ENCODE results near the gene AKAP6.

Gene AKAP6

DNA sequence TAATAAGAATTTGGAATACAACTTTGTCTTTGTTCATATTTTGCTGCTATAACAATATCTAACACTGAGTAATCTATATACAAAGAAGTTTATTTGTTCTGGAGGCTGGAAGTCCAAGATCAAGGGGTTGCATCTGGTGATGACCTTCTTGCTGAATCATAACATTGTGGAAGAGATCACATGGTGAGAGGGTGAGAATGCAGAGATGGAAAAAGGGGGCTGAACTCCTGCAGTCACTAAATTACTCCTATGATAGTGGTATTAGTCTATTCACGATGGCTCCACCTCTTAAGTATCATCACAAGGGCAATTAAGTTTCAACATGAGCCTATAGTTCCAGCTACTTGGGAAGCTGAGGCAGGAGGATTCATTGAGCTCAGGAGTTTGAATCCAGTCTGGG, 4.5 kb upstream of the AKAP6 start:
- peaks cover 2% of the 10 kb centered on the region for H3K9me3 Mint-ChIP-seq

DNA sequence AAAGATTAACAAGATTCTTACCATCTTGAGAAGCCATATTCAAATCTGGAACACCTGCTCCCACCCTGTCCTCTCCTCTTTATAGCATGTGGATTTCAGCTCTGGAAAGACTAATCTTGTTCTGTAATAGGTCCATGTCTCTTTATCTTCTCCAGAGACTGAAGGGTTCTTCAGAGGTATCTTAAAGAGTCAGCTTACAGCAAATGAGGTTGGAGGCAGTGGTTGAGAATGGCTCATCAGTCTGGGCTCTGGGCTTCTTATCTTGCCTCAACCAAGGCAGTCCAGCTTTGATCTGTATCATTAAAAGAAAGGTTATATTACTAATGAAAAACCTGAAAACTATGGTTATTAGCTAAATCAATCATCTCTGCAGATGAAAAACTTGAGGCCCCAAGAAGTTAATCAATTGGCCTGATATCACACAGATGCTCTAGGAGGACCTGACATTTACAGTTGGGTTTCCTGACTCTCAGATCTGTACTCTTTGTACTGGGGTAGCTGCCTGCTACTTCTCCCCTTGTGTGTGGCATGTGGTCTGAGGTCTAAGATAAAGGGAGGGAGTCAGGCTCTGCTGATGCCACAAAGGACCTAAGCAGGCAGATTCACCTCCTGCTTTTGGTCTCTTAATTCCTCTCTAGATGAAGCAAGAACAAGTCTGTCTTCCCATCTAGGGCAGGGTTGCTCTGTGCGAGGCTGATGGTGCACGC, 1.7 kb upstream of the AKAP6 start:
- H3K36me3 Mint-ChIP-seq: no peaks in the 10 kb centered on the region
- H3K27ac Mint-ChIP-seq: no peak overlapping the region
- no peak overlapping the region for H3K4me3 Mint-ChIP-seq
- ATAC-seq: peak; percentile 61
- peaks cover 2% of the 10 kb centered on the region for H3K9me3 Mint-ChIP-seq
- DNase-seq (ENCODE audit: low spot score in 2 of 2): no peak
- no peaks in the 10 kb centered on the region for H3K4me1 Mint-ChIP-seq

More for the DNA sequence above, 4.5 kb upstream of the AKAP6 start:
- DNase-seq (ENCODE audit: low spot score in 2 of 2) (no peak), ATAC-seq (no peak)
- Mint-ChIP-seq H3K4me3 (no peak overlapping the region), H3K4me1 (no peaks in the 10 kb centered on the region), H3K36me3 (no peaks in the 10 kb centered on the region), H3K27ac (no peak overlapping the region)

DNA sequence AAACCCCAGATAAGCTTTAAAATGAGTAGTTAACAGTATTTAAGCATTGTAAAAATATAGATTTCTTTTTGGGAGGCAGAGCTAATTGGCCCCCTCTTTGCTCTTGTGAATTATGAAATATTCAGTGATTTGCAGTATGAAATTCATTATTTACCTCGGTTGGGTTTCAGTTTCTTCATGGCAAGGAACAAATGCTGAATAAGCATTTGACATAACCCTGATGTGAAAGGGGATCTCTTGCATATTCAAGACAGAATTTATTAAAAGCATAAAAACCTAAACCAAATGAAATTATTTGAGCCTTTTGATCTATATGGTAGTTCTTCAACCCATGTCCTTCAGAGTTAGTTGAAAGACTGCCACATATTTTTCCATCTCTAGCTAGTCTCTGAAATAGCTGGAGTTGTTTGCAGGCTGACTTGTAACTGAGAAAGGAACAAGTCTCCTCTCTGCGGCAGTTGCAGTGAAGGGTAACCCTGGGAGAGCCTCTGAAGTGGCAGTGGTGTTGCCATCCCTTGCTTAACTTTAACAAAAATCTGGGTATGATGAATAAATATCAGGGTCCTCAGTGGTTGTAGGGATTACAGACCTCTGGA, 690 bp downstream of the AKAP6 start:
- Mint-ChIP-seq H3K27ac (no peak overlapping the region), H3K36me3 (no peaks in the 10 kb centered on the region), H3K4me3 (no peak overlapping the region), H3K9me3 (peaks cover 2% of the 10 kb centered on the region), H3K4me1 (no peaks in the 10 kb centered on the region)
- no peak for ATAC-seq
- DNase-seq (ENCODE audit: low spot score in 2 of 2): no peak

DNA sequence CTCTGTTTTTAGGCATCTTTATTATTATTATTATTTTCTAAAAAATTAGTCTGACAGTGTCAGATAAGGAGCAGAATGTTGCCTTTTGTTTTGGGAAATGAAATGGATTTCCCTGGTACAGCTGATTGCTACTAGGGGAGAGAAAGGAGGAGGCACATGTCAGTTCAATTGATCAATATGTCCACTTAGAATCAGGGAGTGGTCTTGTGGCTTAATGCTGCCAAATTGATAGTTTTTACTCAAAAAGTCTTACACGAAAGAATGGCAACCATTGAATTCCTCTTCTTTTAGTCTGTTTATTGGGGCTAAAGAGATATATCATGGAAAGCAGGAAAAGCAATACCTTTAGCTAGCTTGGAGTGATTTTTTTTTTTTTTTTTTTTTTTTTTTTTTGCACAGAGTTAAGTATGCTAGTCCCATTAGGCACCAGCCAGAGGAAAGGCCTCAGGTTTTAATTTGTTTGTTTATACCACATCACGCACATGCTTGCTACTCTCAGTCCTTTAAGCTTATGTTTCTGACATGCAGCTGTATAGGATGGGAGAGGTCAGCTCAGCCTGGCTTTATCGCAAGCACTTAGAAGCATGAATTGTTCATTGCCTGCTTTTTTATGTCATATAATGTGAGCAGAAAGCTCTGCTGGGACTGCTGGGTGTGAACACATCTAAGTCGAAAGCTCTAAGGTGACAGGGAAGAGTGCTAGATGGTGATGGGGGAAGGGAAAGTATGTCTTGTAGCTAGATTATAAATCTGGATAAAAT, 1.4 kb downstream of the AKAP6 start:
- ATAC-seq: no peak
- no peak for DNase-seq (ENCODE audit: low spot score in 2 of 2)
- Mint-ChIP-seq H3K9me3 (peaks cover 2% of the 10 kb centered on the region), H3K4me3 (no peak overlapping the region), H3K36me3 (no peaks in the 10 kb centered on the region), H3K4me1 (no peaks in the 10 kb centered on the region), H3K27ac (no peak overlapping the region)

DNA sequence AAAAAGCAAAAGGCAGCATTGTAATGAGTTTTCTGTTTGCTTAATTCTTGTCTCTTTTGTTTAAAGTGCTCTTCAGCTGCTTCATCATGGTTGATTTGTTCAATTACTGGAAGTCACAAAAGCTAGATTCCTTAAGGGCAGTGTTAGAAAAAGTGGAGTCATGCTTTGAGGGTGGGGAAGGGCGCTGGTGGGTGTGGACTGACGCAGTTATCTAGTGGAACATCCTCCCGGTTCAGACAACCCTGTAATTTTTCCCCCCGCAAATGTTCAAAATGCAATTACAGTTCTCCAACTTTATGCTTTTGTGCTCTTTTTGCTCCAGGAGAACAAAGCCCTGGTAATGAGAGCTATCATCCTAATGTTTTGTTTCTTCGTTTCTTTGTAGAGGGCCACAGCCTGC, 2.1 kb downstream of the AKAP6 start:
- Mint-ChIP-seq H3K9me3 (peaks cover 2% of the 10 kb centered on the region), H3K27ac (no peak overlapping the region), H3K4me3 (no peak overlapping the region), H3K4me1 (no peaks in the 10 kb centered on the region), H3K36me3 (no peaks in the 10 kb centered on the region)
- no peak for ATAC-seq
- no peak for DNase-seq (ENCODE audit: low spot score in 2 of 2)

DNA sequence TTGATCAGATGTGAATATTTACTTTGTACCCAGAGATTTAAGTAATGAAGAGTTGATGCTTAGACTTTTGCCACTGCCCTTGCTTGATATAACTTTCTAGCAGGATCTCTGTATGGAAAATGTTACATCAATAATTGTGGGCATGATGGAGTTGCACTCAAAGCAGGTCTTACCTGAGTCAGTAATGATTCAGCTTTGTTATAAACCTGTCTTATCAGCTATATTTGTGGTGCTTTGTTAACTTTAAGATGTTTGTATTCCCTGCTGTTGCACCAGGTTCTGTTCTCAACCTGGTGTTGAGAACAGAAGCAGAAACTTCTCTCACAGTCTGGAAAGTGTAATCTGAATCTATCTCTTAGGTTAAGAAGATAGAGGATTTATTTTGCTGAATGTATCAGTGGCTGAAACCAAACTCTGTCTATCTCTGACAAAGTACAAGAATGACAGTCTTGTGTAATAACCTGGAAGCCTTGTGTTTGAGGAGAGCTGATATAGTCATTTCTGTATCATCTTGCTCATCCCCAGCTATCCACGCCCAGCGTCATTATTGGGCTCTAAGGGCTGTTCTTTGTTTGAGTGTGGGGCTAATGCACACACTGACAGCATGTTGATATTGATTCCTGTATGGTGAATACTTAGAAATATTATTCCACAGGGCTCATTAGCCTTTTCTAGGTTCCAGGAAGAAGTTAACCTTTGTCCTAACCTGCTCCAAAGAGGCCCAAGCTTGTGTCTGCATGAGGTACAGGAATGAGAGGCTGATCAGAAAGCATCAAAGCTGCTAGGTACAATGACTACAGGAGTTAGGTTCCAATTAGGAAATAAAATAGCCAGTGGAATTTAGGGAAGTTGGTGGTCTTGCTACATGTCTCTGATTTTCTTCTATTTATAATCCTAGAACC, 3.6 kb downstream of the AKAP6 start:
- H3K9me3 Mint-ChIP-seq: no peaks in the 10 kb centered on the region
- no peaks in the 10 kb centered on the region for H3K36me3 Mint-ChIP-seq
- peak; percentile 88 for ATAC-seq
- H3K4me1 Mint-ChIP-seq: no peaks in the 10 kb centered on the region
- no peak overlapping the region for H3K4me3 Mint-ChIP-seq
- no peak overlapping the region for H3K27ac Mint-ChIP-seq
- DNase-seq (ENCODE audit: low spot score in 2 of 2): no peak

DNA sequence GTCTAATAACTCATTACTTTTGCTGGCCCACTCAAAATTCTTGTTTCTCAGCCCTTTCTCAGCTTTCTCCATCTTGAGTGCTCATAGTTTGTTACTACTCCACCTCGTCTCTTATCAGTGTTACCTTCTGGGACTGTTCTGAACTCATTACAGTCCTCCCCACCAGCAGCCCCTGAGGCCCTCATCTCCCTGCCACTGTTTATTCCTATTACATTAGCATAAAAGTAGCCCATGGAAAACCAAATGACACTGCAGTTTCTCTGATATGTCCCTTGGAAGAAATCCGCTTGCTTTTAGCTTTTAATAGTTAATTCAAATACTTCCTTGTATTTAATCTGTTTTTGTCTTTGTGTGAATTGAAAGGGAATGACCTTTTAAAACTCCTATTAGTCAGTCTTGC, 7.6 kb downstream of the AKAP6 start:
- ATAC-seq (no peak), DNase-seq (ENCODE audit: low spot score in 2 of 2) (no peak)
- no peak overlapping the region for H3K4me3 Mint-ChIP-seq
- no peaks in the 10 kb centered on the region for H3K4me1 Mint-ChIP-seq
- H3K36me3 Mint-ChIP-seq: no peaks in the 10 kb centered on the region
- H3K27ac Mint-ChIP-seq: no peak overlapping the region
- no peaks in the 10 kb centered on the region for H3K9me3 Mint-ChIP-seq

DNA sequence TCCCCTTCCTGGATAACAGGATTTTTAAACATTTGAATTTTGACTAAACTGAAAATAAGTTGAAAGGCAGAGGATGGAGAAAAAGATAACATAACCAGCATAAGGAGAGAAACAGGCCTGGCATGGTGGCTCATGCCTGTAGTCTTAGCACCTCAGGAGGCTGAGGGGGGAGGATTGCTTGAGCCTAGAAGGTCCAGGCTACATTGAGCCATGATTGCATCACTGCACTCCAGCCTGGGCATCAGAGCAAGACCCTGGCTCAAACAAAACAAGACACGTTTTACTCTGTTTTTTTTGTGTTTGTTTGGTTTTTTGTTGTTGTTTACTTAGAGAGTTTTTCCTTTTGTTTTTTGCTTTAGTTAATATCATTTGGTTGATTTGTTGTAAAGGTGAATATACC, 8.7 kb downstream of the AKAP6 start:
- no peak overlapping the region for H3K4me3 Mint-ChIP-seq
- H3K9me3 Mint-ChIP-seq: no peaks in the 10 kb centered on the region
- no peaks in the 10 kb centered on the region for H3K36me3 Mint-ChIP-seq
- no peak for DNase-seq (ENCODE audit: low spot score in 2 of 2)
- H3K4me1 Mint-ChIP-seq: no peaks in the 10 kb centered on the region
- ATAC-seq: no peak
- no peak overlapping the region for H3K27ac Mint-ChIP-seq

DNA sequence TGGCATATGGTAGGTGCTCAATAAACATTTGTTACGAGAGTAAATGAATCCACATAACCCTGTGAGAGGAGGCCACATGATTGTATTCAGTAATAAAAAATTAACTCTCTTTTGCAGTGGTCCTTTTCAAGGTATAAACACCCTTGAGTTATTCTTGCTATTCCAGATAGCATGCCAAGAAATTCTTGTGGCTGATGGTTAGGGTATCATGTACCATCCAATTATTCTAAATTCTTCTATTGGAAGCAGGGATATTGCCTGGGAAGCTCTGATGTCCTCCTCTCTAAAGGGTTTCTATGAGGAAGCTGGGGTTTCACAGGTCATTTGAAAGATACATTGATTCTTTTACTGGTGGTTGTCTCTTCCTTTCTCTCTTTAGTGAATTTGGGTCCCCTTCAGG, 10.1 kb downstream of the AKAP6 start:
- H3K4me3 Mint-ChIP-seq: no peak overlapping the region
- no peak for ATAC-seq
- H3K4me1 Mint-ChIP-seq: no peaks in the 10 kb centered on the region
- H3K9me3 Mint-ChIP-seq: no peaks in the 10 kb centered on the region
- DNase-seq (ENCODE audit: low spot score in 2 of 2): no peak
- H3K36me3 Mint-ChIP-seq: no peaks in the 10 kb centered on the region
- no peak overlapping the region for H3K27ac Mint-ChIP-seq

DNA sequence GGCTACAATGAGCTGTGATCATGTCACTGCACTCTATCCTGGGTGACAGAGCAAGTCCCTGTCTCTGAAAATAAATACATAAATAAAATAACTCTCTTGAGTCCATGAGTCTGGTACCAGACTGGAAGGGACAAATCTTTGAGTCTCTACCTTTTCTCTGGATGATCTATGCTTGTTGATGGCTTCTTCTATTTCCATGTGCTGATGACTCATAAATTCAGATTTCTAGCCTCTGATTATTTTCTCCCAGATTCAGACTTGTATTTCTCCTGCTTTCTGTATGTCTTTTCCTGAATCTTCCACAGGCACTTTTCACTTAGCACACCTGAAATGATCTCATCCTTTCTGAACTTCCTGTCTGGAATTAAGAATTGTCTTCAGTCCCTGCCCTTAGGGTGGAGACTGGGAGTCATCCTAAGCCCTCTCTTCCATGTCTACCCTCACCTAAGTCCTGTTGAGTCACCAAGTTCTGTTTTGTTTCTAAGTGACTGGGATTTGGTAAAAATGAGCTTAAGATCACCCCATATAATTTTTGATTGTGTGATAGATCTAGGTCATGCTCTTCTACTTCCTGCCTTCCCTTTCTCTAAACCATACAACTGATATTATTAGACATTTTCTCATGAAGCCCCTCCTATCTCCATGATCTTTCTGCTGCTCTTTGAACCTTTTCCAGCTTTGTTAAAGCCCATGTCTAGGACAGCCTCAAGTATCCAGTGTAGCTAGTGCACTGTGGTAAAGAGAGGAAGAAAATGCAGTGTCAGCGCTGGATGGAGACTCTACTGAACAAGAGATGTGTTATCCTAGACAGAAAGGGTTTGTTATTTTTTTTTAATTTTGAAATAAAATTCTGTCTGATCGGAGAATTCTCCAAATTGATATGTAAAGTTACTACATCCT, 13.1 kb downstream of the AKAP6 start:
- ATAC-seq (no peak), DNase-seq (ENCODE audit: low spot score in 2 of 2) (no peak)
- Mint-ChIP-seq H3K4me3 (no peak overlapping the region), H3K4me1 (no peaks in the 10 kb centered on the region), H3K36me3 (no peaks in the 10 kb centered on the region), H3K27ac (no peak overlapping the region), H3K9me3 (no peaks in the 10 kb centered on the region)

DNA sequence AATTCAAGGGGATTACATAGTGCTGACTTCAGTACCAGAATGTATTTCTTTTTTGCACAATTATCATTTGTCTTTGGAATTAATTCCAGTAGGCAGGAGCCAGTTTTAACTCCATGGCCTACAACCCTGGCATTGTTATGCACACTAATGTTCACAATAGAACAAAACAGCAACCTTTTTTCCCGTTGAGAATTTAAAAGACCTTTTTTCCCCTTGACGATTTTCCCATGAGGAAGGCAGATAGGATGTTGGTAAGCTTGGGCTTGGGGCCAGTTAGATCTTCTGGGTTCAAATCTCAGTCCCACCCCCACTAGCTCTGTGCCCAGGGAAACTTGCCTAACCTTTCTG, 13.7 kb downstream of the AKAP6 start:
- H3K4me3 Mint-ChIP-seq: no peak overlapping the region
- H3K4me1 Mint-ChIP-seq: no peaks in the 10 kb centered on the region
- ATAC-seq: no peak
- DNase-seq (ENCODE audit: low spot score in 2 of 2): no peak
- no peak overlapping the region for H3K27ac Mint-ChIP-seq
- H3K9me3 Mint-ChIP-seq: no peaks in the 10 kb centered on the region
- H3K36me3 Mint-ChIP-seq: no peaks in the 10 kb centered on the region

DNA sequence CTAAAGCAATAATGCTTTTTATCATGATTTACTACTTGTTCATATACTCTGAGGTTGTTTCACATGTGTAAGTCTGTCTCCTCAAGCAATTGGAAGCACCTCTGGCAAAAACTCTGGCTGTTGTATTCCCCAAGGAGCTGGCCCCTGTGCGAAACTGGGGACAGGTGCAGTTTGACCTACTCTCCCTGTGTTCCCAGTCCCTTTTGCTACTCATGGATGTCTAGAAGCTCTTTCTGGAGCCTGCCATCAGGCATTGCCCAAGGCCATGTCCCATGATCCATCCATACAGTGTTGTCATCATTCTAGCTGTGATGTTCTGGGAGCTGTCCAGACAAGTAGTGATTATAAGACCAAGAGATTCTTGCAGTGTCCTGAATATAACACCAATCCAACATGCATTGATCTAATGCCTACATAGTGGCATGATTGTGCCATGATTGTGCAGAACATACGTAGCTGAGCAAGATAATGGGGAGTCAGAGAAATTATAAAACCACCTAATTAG, 14.9 kb downstream of the AKAP6 start:
- no peak overlapping the region for H3K4me3 Mint-ChIP-seq
- DNase-seq (ENCODE audit: low spot score in 2 of 2): no peak
- H3K4me1 Mint-ChIP-seq: no peaks in the 10 kb centered on the region
- no peak overlapping the region for H3K27ac Mint-ChIP-seq
- H3K9me3 Mint-ChIP-seq: no peaks in the 10 kb centered on the region
- H3K36me3 Mint-ChIP-seq: no peaks in the 10 kb centered on the region
- ATAC-seq: no peak

DNA sequence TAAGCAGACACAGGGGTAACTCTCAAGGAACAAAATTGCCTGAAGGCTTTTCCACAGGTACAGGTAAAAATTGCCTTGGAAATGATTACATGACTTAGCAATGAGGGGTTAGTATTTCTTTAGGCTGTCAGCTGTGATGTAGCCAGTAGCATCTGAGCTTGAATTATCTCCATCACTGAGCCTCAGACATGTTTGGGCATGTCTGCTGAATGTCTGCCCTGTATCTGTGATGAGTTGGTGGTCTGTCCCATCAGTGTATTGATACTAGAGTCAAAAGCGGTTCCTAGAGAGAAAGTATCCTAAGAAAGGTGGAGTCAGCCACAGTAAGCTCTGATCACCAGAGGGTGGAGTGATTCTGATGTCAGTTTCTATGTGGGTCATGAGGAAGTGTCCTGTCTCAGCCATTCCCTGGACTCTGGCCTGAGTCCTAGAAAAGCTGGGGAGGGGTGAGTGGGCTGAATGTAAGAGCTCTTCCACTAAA, 16.3 kb downstream of the AKAP6 start:
- H3K4me1 Mint-ChIP-seq: no peaks in the 10 kb centered on the region
- ATAC-seq (no peak), DNase-seq (ENCODE audit: low spot score in 2 of 2) (no peak)
- H3K27ac Mint-ChIP-seq: no peak overlapping the region
- H3K36me3 Mint-ChIP-seq: no peaks in the 10 kb centered on the region
- no peaks in the 10 kb centered on the region for H3K9me3 Mint-ChIP-seq
- H3K4me3 Mint-ChIP-seq: no peak overlapping the region

DNA sequence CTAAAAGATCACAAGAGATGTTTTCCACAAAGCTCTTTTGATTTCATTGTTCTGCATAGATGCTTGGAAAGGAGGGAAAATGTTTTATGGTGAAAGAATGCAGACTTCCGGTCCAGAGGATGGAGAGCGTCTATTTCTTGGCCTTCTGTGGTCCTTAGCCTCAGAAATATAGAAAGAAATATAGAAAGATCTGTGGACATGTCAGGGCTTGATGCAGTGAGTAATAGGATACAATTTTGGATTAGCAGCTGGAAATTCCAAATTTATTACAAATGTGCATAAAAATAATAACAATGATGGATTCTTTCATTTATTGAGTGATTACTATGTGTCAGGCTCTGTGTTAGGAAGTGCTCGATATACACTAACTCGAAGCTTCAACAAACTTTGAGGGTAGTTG, 20.2 kb downstream of the AKAP6 start:
- H3K9me3 Mint-ChIP-seq: peaks cover under 1% of the 10 kb centered on the region
- no peaks in the 10 kb centered on the region for H3K4me1 Mint-ChIP-seq
- H3K27ac Mint-ChIP-seq: no peak overlapping the region
- no peak overlapping the region for H3K4me3 Mint-ChIP-seq
- ATAC-seq: no peak
- H3K36me3 Mint-ChIP-seq: no peaks in the 10 kb centered on the region
- DNase-seq (ENCODE audit: low spot score in 2 of 2): no peak
